Skin of body (tissue), 2 donors: Measurements from ENCODE around the gene FBXO11. TPM values are rescaled to one million over a fixed set of nuclear protein-coding genes. Genes with fewer than 3 reads are reported as not detected.

ENCODE experiments used
- DNase-seq: peaks from one replicate; lab custom pipeline; 2025; lab: John Stamatoyannopoulos, UW
- total RNA-seq: library from RNA; depleted of rRNA; stranded (reverse); fragments of >200 nt; gene quantifications from one replicate; pipeline ENCODE4 v1.2.3, GENCODE V29; 2014

The FBXO11 gene
- total RNA-seq, 1 donor from 2014 or later = 109 TPM

DNA sequence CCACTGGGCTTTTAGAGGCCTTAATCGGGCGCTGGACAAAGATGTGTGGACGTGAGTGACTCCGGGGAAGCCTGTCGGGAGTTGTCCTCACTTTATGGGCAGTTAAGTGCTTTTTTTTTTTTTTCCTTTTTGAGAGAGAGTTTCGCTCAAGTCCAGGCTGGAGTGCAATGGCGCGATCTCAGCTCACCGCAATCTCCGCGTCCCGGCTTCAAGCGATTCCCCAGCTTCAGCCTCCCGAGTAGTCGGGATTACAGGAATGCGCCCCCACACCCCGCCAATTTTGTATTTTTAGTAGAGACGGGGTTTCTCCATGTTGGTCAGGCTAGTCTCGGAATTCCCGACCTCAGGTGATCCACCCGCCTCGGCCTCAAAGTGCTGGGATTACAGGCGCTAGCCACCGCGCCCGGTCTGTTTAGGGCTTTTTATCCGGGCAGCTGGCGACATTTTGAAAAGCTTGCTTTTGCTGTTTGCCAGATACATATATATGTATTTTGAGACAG is 121.9 kb downstream of the FBXO11 start:
- DNase-seq = peak; percentile 31

DNA sequence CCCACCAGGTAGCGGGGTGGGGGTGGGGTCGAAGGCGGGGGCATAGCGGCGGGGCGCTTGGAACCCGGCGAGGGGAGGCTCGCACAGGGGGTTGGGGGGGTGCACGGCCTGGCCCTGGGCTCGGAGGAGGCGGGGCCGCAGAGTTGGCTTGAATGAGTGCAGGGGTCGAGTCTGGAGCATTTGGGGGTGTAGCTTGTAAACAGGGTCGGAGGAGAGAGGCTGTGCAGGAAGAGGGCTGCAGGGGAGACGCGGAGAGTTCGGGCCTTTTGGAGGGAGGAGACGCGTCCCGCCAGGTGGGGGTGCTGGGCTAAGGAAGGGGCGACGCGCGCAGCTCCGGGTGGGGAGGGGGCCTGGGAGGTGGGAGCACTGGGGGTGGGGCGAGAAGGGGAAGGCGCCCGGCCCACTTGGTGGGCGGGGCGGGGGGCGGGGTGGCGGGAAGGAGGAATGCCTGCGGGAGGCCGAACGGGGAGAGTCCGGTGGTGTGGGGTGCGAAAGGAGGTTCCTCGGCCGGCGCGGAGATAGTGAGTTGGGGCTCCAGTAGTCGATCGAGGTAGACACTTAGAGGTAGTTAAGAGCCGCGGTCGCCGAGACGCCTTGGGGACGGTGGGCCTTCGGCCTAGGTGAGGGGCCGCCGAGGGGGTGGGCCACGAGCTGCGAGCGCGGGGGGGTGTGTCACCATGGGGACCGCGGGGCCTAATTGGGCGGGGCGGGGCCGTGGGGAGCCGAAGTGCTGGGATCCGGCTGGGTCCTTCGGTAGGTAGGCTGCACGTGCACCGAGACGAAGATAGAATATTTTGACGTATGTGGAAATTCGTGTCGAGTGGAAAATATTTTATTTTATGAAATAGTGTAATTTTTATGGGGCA is 122.6 kb downstream of the FBXO11 start:
- DNase-seq = peak; percentile 39

DNA sequence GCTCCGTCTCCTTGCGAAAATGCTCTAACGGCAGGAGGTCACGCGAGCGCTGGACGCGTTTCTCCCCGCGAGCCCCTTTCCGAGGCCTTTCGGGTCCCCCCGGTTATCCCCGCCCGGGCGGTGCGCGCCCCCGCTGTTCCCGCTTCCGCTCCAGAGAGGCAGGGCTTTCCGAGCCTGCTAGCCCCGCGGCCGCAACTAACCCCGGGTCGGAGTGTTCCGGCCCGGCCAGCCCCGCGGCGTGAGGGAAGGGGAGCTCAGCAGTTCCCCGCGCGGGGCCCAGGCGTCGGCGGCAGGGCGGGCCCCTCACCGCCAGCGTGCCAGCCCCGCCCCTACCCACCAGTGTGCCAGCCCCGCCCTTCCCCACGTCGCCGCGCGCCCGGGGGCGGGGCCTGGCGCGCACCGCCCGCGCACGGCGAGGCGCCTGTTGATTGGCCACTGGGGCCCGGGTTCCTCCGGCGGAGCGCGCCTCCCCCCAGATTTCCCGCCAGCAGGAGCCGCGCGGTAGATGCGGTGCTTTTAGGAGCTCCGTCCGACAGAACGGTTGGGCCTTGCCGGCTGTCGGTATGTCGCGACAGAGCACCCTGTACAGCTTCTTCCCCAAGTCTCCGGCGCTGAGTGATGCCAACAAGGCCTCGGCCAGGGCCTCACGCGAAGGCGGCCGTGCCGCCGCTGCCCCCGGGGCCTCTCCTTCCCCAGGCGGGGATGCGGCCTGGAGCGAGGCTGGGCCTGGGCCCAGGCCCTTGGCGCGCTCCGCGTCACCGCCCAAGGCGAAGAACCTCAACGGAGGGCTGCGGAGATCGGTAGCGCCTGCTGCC is 123.4 kb downstream of the FBXO11 start, which contains the start of gene MSH6:
MSH6 (plus strand) TSS at position 475 of the 815 bp plus-strand sequence; CDS start at position 564, 89 bp downstream.
- DNase-seq = peak; percentile 88

DNA sequence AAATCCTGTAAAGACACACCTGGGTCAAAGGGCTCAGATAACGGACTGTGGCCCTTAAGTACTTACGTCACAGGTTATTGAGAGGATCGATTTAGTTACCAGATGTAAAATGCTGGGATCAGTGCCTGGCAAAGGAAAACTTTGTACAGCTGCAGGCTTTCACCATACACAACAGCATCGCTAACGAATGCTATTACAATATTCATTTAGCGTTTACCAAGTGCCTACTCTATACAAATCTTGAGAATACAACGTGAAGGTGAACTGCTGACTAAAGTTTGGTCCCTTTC is 124.0 kb downstream of the FBXO11 start:
- DNase-seq = no peak

DNA sequence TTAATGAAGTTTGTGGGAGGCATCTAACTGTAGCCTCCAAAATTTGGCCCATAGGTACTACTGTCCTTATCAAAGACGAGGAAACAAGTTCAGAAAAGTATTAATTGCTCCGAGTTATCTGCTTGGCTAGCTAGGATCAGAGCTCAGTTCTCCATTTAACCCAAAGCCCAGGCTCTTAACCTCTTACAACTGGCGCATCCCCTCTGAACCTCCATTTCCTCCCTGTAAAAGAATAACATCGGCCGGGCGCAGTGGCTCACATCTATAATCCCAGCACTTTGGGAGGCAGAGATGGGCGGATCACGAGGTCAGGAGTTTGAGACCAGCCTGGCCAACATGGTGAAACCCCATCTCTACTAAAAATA is 126.9 kb downstream of the FBXO11 start:
- DNase-seq = no peak

DNA sequence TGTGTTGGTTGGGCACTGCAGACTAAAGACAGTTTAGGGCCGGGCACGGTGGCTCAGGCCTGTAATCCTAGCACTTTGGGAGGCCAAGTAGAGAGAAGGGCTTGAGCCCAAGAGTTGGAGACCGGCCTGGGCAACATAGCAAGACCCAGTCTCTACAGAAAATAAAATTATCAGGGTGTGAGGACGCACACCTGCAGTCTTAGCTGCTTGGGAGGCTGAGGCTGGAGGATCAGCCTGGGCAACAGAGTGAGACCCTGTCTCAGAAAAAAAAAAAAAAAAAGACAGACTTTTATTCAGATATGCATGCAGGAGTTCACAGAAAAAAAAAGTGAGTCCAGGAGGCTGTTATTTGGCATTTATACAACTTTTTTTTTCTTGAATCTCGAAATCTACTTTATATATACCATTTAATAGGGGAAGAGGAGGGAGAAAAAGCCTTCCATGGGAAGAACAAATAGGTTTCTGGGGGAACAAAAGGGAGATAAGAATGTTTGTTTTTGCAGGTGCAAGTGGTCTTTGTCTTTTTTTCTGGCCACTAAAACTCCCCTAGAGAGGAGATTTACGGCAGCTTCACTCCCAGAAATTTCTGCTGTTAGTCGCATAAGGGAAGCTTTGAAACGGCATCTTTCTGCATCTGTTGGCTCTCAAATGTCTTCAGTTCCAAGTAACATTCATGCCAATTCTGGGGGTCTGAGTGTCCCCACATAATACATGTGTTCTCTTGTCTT is 127.4 kb downstream of the FBXO11 start:
- no peak for DNase-seq

DNA sequence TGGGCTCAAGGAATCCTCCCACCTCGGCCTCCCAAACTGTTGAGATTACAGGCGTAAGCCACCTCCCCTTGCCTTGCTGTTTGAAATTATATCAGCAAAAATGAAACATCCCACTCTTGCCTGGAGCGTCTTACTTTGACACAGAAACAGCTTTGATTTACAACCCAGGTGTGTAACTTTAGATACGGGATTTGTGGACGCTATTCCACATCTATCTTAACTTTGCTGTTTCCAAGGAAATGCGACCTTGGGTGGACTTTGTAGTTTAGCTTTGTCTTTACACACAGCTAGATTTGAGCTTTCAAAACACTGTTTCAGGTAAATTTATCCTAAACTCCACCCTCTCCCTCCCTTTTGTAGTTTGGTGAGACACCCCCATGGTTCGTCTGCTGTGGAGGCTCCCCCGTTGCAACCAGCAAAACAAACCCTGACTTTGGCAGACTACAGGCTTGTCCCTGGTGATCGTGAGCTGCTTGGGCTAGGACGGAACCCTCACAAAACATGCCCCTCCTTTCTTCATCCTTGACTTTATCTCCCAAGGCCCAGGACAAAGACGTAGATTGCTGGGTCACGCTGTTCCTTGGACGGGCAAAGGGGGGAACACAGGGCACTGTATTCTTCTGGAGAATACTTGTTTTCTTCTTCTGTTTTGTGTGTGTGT is 128.9 kb downstream of the FBXO11 start:
- no peak for DNase-seq

DNA sequence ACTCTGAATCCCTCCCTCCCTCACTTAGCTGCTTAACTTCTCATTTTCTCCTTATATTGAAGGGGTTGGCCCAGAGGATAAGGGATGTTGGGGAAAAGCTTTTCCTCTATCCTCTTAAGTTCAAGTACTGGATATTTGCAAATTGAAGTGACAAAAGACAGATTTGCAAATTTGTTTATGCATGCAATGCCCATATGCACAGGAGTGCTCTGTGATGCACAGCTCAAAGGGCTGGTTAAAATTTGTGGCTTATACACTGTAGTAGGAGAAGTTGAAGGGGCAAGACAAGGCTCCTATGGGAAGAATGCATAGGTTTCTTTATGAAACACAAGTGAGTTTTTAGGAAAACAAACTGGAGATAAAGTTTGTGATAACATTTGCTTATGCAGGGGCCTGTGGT is 131.7 kb downstream of the FBXO11 start:
- no peak for DNase-seq

DNA sequence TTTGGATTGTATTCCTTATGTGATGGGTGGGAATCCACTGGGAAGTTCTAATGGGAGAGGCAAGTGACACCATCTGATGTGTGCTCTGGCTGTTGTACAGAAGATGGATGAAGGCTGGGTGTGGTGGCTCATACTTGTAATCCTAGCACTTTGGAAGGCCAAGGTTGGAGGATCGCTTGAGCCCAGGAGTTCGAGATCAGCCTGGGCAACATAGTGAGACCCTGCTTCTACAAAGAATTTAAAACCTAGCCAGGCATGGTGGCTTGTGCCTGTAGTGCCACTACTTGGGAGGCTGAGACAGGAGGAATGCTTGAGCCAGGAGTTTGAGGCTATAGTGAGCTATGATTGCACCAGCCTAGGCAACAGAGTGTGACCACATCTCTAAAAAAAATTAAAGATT is 134.0 kb downstream of the FBXO11 start:
- no peak for DNase-seq

DNA sequence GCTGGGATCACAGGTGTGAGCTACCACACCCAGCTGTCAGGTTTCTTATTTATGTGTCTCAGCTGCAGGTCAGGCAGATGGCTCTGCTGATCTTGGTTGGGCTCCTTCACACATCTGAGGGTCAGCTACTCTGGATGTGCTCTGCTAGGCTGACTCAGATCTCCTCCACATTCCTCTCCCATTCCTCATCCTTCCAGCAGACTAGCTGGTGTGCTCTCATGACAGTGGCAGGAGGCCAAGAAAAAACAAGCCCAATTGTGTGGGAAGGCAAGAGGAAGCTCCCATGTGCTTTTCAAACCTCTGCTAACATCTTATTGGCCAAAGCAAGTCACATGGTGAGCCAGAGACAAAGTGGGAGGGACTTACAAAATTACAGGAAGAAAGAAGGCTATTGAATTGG is 135.1 kb downstream of the FBXO11 start:
- no peak for DNase-seq

DNA sequence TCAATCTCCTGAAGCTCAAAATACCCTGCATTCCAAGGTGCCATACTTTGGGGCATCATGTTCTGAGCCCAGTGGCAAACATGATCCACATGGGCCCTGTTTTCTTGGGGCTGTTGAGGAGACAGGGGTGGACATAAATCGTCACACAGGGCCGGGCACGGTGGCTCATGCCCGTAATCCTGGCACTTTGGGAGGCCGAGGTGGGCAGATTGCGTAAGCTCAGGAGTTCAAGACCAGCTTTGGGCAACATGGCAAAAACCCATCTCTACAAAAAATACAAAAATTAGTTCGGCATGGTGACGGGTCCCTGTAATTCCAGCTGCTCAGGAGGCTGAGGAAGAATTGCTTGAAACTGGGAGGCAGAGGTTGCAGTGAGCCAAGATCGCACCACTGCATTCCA is 137.0 kb downstream of the FBXO11 start:
- DNase-seq = no peak

DNA sequence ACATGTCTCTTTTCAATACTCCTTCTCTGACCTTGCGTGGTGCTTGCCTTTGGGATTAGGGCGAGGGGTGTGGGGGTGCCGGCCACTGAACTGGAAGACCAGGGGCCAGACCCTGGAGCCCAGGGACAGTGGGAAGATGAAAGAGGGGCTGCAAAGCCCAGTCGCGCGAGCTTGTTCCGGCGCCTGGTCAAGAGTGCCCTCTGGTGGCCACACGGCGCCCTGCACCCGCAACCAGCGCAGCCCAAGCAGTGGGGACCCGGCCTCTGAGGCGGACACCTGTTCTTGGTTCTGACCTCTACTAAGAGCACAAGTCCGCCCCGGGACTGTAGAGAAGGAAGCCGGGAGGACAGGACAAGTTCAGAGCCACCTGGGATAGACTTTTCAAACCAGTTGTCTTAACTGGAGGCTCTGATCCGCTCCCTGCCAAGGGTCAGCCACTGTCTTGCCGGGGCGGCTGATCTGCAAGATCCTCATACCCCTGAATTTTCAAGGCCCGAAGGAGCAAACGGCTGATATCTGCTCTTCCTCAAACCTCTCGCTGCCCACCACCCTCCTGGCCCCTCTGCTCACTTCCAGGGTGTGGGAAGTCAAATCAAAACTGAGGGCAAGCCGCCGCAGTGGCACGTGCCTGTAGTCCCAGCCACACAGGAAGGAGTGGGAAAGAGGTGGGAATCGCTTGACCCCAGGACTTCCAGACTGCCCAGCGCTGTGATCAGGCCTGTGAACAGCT is 138.3 kb downstream of the FBXO11 start:
- peak; percentile 44 for DNase-seq

DNA sequence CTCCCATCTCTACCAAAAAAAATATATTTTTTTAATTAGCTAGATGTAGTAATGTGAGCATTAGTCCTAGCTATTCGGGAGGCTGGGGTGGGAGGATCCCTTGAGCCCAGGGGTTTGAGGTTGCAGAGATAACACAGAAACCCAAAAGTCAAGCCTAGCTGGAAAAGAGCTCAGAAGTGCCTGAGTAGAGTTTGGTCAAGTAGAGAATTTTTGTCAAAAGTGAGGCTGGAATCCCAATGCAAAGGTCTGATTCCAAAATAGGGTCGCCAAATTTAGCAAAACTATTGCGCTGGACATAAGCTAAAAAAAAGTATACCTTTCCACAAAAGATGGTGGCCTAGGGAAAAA is 138.8 kb downstream of the FBXO11 start:
- no peak for DNase-seq

DNA sequence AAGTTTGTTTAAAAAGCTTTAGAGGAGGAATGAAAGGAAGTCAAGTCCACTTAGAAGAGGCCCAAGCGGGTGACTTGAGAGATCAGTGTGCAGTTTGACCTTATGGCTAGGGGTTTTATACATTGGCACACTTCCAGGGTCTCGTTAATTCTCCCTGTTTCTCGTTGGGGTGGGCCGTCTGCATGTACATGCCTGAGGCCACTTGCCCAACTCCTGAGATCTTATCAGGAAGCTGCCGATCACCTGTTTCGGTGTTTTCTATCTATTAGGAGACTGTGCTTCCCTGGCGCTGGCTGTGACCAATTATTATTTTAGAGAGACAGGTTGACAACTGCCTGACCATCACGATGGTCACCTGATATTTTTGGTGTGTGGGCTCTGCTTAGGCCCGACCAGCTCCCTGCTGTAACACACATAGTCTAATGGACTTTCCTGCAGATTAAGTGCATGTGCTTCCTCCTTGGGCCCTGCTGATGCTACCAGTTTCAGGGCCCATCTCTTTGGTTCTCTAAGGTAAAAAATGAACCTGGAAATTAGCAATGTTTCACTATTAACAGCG is 154.4 kb downstream of the FBXO11 start:
- DNase-seq = no peak

DNA sequence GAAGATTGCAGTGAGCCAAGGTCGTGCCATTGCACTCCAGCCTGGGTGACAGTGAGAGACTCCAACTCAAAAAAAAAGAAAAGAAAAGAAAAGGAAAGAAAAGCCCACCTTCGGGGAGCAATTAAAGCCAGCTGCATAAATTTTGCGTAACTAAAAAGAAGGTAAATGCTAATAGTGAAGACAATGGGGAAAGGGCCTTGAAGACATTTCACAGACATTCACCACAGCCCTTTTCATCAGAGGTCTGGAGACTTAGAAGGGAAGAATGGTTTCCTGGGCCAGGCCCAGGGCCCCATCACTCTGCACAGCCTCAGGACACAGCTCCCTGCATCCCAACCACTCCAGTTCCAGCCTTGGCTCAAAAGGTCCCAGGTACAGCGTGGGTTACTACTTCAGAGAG is 158.4 kb downstream of the FBXO11 start:
- no peak for DNase-seq

DNA sequence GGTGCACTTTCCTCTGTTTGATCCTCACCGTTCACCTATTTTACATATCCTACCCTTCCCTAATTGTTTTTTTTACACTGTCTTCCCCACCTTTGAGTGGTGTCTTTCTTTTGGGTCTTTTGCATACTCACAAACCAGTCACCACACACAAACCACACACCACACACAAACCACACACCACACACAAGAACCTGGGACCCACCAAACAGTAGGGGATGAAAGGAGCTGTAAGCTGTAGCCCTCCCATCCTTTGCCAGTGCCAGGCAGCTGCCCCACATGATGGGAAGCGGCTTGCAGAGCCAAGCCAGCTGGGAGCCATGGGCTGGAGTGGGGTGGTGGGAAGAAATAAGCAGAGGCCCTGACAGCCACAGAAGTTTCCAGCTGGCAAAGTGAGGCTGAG is 162.2 kb downstream of the FBXO11 start:
- DNase-seq = no peak

DNA sequence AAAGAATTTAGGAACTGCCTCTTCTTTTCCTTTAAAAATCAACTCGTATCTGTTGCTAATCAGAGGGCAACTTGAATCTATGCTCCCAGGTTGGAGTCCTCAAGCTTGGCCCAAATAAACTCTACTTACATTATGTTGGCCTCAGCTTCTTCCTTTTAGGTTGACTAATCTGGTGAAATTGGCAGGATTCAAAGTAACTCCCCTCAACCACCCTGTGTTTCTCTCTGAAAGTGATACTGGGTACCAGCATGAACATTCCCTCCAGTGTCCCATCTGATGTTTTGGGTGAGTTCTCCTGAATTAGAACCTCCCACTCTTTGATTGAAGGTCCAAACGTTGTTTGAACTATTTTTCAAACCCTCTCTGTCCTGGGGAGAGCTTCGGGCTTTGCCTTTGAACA is 164.7 kb downstream of the FBXO11 start:
- DNase-seq = no peak

DNA sequence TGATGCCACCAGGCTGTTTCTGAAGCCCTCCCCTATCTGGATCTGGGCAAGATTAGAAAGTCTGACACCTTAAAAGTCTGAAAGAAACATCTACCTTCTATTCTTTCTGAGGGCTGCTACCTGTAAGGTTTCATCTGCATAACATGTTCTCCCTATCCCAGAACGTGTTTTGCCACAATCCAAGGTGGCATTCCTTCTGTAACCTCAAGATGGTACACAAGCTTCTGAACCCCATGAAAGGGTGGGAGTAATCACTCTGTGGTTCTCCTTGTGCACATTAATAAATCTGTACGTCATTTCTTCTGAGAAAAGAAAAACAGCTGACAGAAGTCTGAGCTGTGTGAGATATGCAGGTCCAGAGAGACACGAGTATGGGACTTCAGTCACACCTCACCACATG is 165.2 kb downstream of the FBXO11 start:
- no peak for DNase-seq
